PFSK-1 (cell line): Measurements from ENCODE around the gene KRTAP5-8.

Source experiments
- FOXP2 ChIP-seq: optimal IDR thresholded peaks from 2 replicates; pipeline ENCODE3; 2011; ENCODE audit warnings: borderline replicate concordance, control low read depth, inconsistent platforms; ENCODE audit not compliant: insufficient read depth; ENCODE audit errors: extremely low read length, extremely low read depth
- POLR2AphosphoS5 ChIP-seq: IDR thresholded peaks from 2 replicates; pipeline ENCODE4 v1.6.1; 2012; ENCODE audit warnings: low read depth, mild to moderate bottlenecking, control low read depth, low read length, moderate library complexity
- SIN3A ChIP-seq: IDR thresholded peaks from 2 replicates; pipeline ENCODE4 v1.6.1; 2012; ENCODE audit warnings: mild to moderate bottlenecking, low read length, moderate library complexity, borderline replicate concordance; ENCODE audit not compliant: insufficient read depth
- TAF1 ChIP-seq: IDR thresholded peaks from 2 replicates; pipeline ENCODE4 v1.6.1; 2012; ENCODE audit warnings: low read length, control low read depth, borderline replicate concordance; ENCODE audit not compliant: insufficient read depth
- TF ChIP-seq, protein P1 (sequence below), 2 experiments: IDR thresholded peaks; 2 replicates each; pipeline versions ENCODE4 v1.6.1 to v1.8.0; 2011 to 2012; ENCODE audit warnings: low read depth in 2 of 2, low read length in 2 of 2, control low read depth in 1 of 2, inconsistent platforms in 1 of 2, mild to moderate bottlenecking in 1 of 2, moderate library complexity in 1 of 2; ENCODE audit not compliant: insufficient read depth in 1 of 2

KRTAP5-8 gene

DNA sequence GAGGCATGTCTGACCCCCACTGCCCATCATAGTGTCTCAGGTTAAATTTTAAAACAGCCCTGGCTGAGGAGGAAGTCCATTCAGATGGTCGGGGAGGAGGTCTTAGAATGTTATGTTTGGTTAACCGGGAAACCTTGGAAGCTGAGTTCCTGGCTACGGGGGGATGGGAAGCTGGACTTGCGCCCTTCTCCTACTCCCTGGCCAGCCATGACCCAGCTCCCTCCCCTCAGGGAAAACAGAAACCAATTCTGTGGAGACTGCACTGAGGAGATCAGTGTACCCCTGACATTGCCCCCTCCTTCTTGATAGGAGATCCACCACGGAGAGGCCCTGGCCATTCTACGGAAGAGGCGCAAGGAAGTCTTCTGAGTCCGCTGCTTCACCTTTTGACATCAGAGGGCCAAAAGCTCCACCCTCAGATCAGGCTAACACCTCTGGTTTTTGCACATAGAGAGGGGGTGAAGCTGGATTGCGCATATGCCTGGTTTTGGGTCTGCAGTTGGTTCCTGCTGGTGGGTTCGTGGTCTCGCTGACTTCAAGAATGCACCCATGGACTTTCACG, 7.7 kb downstream of the KRTAP5-8 start:
- TF ChIP-seq, protein P1, sequence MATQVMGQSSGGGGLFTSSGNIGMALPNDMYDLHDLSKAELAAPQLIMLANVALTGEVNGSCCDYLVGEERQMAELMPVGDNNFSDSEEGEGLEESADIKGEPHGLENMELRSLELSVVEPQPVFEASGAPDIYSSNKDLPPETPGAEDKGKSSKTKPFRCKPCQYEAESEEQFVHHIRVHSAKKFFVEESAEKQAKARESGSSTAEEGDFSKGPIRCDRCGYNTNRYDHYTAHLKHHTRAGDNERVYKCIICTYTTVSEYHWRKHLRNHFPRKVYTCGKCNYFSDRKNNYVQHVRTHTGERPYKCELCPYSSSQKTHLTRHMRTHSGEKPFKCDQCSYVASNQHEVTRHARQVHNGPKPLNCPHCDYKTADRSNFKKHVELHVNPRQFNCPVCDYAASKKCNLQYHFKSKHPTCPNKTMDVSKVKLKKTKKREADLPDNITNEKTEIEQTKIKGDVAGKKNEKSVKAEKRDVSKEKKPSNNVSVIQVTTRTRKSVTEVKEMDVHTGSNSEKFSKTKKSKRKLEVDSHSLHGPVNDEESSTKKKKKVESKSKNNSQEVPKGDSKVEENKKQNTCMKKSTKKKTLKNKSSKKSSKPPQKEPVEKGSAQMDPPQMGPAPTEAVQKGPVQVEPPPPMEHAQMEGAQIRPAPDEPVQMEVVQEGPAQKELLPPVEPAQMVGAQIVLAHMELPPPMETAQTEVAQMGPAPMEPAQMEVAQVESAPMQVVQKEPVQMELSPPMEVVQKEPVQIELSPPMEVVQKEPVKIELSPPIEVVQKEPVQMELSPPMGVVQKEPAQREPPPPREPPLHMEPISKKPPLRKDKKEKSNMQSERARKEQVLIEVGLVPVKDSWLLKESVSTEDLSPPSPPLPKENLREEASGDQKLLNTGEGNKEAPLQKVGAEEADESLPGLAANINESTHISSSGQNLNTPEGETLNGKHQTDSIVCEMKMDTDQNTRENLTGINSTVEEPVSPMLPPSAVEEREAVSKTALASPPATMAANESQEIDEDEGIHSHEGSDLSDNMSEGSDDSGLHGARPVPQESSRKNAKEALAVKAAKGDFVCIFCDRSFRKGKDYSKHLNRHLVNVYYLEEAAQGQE (IDR thresholded peaks at IDR 0.05; ENCODE audit: insufficient read depth in 1 of 2, low read depth in 2 of 2, low read length in 2 of 2) = no peak
- TF ChIP-seq TAF1 (no peak), POLR2AphosphoS5 (no peak), SIN3A (no peak)

DNA sequence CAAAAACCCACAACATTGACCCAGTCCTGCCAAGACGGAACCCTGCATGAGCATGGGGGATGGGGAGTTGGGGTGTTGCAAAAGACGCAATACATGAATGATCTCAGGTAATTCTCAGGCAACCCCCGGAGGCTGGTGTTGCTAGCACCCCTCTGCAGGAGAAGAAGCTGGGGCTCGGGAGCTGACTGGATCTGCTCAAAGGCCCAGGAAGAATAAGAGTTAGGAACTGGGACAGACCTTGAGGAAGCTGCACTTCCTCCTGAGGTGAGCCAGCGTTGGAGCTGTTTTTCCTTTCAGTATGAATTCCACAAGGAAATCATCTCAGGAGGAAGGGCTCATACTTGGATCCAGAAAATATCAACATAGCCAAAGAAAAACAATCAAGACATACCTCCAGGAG, 10.3 kb downstream of the KRTAP5-8 start, which contains the start of gene KRTAP5-9:
Gene KRTAP5-9, plus strand, starts transcription at position 301 of the 400 bp plus-strand sequence. CDS start 238 bp downstream, outside the sequence.
- TF ChIP-seq, protein P1 (IDR thresholded peaks at IDR 0.05; ENCODE audit: insufficient read depth in 1 of 2, low read depth in 2 of 2, low read length in 2 of 2) = no peak
- TF ChIP-seq POLR2AphosphoS5 (no peak), FOXP2 (no peak), TAF1 (no peak), SIN3A (no peak)

DNA sequence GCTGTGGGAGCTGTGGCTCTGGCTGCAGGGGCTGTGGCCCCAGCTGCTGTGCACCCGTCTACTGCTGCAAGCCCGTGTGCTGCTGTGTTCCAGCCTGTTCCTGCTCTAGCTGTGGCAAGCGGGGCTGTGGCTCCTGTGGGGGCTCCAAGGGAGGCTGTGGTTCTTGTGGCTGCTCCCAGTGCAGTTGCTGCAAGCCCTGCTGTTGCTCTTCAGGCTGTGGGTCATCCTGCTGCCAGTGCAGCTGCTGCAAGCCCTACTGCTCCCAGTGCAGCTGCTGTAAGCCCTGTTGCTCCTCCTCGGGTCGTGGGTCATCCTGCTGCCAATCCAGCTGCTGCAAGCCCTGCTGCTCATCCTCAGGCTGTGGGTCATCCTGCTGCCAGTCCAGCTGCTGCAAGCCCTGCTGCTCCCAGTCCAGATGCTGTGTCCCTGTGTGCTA, 10.9 kb downstream of the KRTAP5-8 start:
- TF ChIP-seq FOXP2 (no peak), SIN3A (no peak), POLR2AphosphoS5 (no peak), TAF1 (no peak)
- TF ChIP-seq, protein P1 (IDR thresholded peaks at IDR 0.05; ENCODE audit: insufficient read depth in 1 of 2, low read depth in 2 of 2, low read length in 2 of 2) = no peak

DNA sequence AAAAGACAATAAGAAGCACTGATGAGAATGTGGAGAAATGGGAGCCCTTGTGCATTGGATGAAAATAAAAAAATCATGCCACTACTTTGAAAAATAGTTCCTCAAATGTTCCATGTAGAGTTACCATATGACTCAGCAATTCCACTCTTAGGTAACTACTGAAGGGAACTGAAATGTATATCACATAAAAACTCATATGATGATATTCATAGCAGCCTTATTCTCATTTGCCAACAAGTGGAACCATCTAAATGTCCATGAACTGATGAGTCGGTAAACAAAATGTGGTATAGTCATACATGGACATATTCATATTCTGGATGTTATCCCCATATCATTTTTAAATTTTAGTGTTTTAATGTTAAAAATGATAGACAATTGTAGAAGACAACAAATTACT, 13.9 kb downstream of the KRTAP5-8 start:
- TF ChIP-seq FOXP2 (no peak), SIN3A (no peak), TAF1 (no peak), POLR2AphosphoS5 (no peak)
- TF ChIP-seq, protein P1 (IDR thresholded peaks at IDR 0.05; ENCODE audit: insufficient read depth in 1 of 2, low read depth in 2 of 2, low read length in 2 of 2) = no peak

DNA sequence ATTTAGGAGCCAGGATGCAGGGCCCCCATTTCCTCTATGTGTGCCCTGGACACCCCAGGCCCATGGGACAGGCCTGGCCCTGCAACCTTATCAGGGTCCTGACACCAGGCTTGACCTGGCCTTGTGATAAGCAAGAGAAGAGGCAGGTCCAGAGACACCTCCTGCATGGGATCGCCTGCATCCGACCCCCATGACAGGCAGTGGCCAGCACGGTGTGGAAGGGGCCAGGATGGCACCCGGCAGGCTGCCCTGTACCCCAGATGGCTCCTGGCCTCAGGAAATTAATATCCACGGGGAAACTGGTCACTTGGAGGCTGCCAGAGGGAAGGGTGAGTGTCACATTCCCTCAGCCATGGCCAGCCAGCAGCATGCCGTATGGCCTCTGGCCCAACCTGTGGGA, 17.2 kb downstream of the KRTAP5-8 start:
- TF ChIP-seq POLR2AphosphoS5 (no peak), FOXP2 (no peak), SIN3A (no peak), TAF1 (no peak)
- TF ChIP-seq, protein P1 (IDR thresholded peaks at IDR 0.05; ENCODE audit: insufficient read depth in 1 of 2, low read depth in 2 of 2, low read length in 2 of 2) = no peak
